ENCODE measurements around the gene POLR1A. TPM values are rescaled to one million over a fixed set of nuclear protein-coding genes. Genes with fewer than 3 reads are reported as not detected.

The POLR1A gene
- total RNA-seq, 4 donors from 2014 or later, result 15.6 to 21.7 (median 17.7) TPM

- ATAC-seq, result no peak
- WGBS, 2 donors (ENCODE audit: low coverage in 1 of 2), result 92 to 94% methylated on average over 6 to 9 of the region's 12 CpGs
- H3K27ac ChIP-seq, result no peak overlapping the region
- TF ChIP-seq POLR2AphosphoS5 (IDR thresholded peaks at IDR 0.05) (no peak), POLR2A (IDR thresholded peaks at IDR 0.05) (no peak), EP300 (IDR thresholded peaks at IDR 0.05) (no peak), CTCF (IDR thresholded peaks at IDR 0.05) (no peak)
- H3K4me3 ChIP-seq, result no peak overlapping the region
- no peaks in the 10 kb centered on the region for H3K27me3 ChIP-seq
- peaks cover 0 to 94% of the 10 kb centered on the region in 2 donors for H3K36me3 ChIP-seq
- peaks cover 0 to 19% (median 12%) of the 10 kb centered on the region in 3 donors for H3K4me1 ChIP-seq
- H3K9me3 ChIP-seq, result no peaks in the 10 kb centered on the region
These were observed 63.2 kb downstream of the POLR1A start for GRCh38 chr2:86042256-86043168.

GRCh38 chr2:86039963-86040655, 65.6 kb downstream of the POLR1A start:
- Histone ChIP-seq H3K9me3 (no peaks in the 10 kb centered on the region), H3K36me3 (peaks cover 0 to 70% of the 10 kb centered on the region in 2 donors), H3K27ac (no peak overlapping the region), H3K27me3 (no peaks in the 10 kb centered on the region), H3K4me3 (no peak overlapping the region), H3K4me1 (peaks cover 0 to 43% (median 34%) of the 10 kb centered on the region in 3 donors)
- ATAC-seq, result no peak
- TF ChIP-seq POLR2AphosphoS5 (IDR thresholded peaks at IDR 0.05), result no peak
- TF ChIP-seq CTCF (IDR thresholded peaks at IDR 0.05), result no peak
- TF ChIP-seq POLR2A (IDR thresholded peaks at IDR 0.05), result no peak
- no peak for TF ChIP-seq EP300 (IDR thresholded peaks at IDR 0.05)
- 100% methylated on average over 1 of the region's 12 CpGs for WGBS, 2 donors (ENCODE audit: low coverage in 1 of 2)

- ATAC-seq, result no peak
- Histone ChIP-seq H3K9me3 (no peaks in the 10 kb centered on the region), H3K4me1 (peaks cover 0 to 45% (median 34%) of the 10 kb centered on the region in 3 donors), H3K36me3 (peaks cover 0 to 66% of the 10 kb centered on the region in 2 donors), H3K27ac (peak overlapping the region in 3 of 4 donors; percentile 0 to 86 (median 79)), H3K4me3 (no peak overlapping the region), H3K27me3 (no peaks in the 10 kb centered on the region)
- TF ChIP-seq CTCF (IDR thresholded peaks at IDR 0.05) (no peak), EP300 (IDR thresholded peaks at IDR 0.05) (no peak), POLR2AphosphoS5 (IDR thresholded peaks at IDR 0.05) (no peak), POLR2A (IDR thresholded peaks at IDR 0.05) (no peak)
- WGBS, 2 donors (ENCODE audit: low coverage in 1 of 2), result 80 to 92% methylated on average over 1 to 4 of the region's 9 CpGs
These were observed 66.3 kb downstream of the POLR1A start for GRCh38 chr2:86039178-86039962.

GRCh38 chr2:86038291-86039081, 67.2 kb downstream of the POLR1A start:
- Histone ChIP-seq H3K4me1 (peaks cover 0 to 45% (median 34%) of the 10 kb centered on the region in 3 donors), H3K27me3 (no peaks in the 10 kb centered on the region), H3K4me3 (no peak overlapping the region), H3K36me3 (peaks cover 0 to 66% of the 10 kb centered on the region in 2 donors), H3K9me3 (no peaks in the 10 kb centered on the region), H3K27ac (peak overlapping the region in 3 of 4 donors; percentile 79 to 88 (median 86))
- TF ChIP-seq POLR2A (IDR thresholded peaks at IDR 0.05) (no peak), CTCF (IDR thresholded peaks at IDR 0.05) (no peak), EP300 (IDR thresholded peaks at IDR 0.05) (no peak), POLR2AphosphoS5 (IDR thresholded peaks at IDR 0.05) (no peak)
- 96 to 100% methylated on average over 2 to 4 of the region's 12 CpGs for WGBS, 2 donors (ENCODE audit: low coverage in 1 of 2)
- ATAC-seq, result peak; percentile 40

All from gastroesophageal sphincter (tissue), 4 donors.